HG03378 (cell line): ENCODE results near the gene PHACTR4.
"Not testable (repeated sequence)": the region's sequence is repeated elsewhere in the genome, so short reads cannot be mapped to it uniquely, and the experiment has no call there.

Experiments used
- ATAC-seq: cut with Tn5 transposase; IDR thresholded peaks from one replicate; pipeline ENCODE4 v1.9.1; 2021; ENCODE audit warnings: mild to moderate bottlenecking, moderate library complexity; ENCODE audit not compliant: unreplicated experiment

Gene PHACTR4

DNA sequence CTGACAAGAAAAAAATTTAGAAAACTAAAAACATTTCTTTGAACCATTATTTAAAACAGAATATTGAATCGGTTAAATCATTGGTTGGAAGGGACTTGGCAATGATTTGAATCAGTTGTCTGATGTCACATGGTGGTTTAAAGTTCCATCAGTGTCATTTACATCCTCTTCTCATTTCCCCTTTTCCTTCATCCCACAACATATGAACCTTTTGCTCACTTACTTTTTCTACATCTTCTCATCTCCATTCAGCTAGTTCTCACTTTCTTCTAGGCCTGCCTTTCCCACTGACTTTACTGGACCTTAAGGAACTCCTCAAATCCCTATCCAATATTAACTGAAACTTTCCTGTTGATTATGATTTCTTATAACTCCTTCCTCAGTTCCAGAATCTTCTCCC is 58.5 kb downstream of the PHACTR4 start:
- ATAC-seq: no peak

GRCh38 chr1:28428990-28429520 is 59.5 kb downstream of the PHACTR4 start:
- ATAC-seq: no peak

DNA sequence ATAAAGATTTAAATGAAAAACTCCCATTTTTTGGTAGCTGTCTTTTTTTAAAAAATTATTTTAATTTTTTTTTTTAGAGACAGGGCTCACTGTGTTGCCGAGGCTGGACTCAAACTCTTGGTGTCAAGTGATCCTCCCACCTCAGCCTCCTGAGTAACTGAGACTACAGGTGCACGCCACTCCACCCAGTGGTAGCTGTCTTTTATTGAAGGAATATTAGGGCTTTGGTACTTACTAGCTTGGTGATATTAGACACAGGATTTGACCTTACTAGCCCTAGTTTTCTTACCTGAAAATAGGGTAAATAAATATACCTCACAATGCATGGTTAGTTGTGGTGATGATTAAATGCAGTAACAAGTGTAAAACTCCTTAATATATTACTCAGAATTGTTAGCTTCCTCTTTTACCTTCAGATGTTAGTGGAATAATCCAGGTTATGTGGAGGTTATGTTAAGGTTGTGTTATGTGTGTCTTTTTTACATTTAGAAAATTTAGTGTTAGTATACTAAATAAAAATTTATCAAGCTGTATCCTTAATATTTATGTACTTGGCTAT is 66.8 kb downstream of the PHACTR4 start:
- no peak for ATAC-seq

- no peak for ATAC-seq
Measured at GRCh38 chr1:28437264-28437923, 67.9 kb downstream of the PHACTR4 start.

GRCh38 chr1:28437924-28438699 is 68.6 kb downstream of the PHACTR4 start:
- ATAC-seq: no peak

DNA sequence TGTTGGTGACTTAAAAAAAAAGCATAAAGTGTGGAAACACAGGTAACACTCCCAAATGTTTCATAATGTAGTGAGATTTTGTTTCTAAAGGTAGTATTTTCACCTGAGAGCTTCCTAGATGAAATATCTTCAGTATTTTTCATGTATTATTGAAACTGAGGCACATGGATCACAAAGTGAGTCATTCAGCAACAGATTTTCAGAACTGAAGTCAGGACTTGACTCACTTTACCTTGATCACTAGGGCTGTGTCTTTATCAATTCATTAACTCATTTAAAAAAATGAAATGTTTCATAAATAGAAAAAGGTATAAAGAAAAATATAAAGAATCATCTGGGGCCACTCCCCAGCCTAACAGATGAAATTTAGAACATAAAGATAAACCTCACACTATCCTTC is 69.8 kb downstream of the PHACTR4 start:
- no peak for ATAC-seq

DNA sequence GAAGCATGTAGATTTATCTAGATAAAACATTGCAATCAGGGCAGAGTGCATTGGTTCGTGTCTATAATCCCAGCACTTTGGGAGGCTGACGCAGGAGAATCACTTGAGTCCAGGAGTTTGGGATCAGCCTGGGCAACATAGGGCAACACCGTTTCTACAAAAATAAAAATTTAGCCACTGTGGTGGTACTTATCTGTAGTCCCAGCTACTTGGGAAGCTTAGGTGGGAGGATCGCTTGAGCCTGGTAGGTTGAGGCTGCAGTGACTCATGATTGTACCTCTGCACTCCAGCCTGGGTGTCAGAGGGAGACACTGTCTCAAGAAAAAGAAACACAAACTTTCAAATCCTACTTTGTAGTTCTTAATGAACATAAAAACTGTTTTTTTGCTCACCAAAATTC is 72.1 kb downstream of the PHACTR4 start:
- no peak for ATAC-seq

DNA sequence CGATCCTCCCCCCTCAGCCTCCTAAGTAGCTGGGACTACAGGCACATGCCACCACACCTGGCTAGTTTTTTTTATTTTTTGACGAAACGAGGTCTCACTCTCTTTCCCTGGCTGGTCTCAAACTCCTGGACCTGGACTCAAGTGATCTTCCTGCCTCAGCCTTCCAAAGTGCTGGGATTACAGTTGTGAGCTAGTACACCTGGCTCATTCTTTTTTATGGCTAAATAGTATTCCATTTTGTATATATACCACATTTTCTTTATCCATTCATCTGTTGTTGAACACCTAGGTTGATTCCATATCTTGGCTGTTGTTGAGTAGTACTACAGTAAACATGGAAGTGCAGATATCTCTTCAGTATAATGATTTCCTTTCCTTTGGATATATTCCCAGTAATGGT is 74.0 kb downstream of the PHACTR4 start:
- no peak for ATAC-seq

DNA sequence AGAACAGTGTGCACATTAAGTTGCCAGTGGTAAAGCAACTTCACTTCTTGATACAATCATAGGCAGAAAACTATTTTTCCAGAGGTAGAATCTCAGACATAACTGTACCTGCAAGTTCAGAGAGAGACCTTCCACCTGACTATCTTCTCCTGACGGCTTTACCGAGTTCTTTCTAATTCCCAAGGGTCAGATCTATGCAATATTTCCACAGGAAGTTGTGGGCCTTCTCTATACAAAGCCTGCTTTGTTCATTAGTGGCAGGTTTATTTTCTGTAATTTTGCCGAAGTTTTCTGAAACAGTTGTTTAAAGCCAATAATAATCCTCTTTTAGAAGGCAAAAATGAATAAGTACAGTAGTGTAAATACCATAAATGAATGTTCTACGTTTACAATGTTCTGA is 78.1 kb downstream of the PHACTR4 start:
- no peak for ATAC-seq

GRCh38 chr1:28448094-28448611 is 78.6 kb downstream of the PHACTR4 start:
- not testable (repeated sequence) for ATAC-seq

DNA sequence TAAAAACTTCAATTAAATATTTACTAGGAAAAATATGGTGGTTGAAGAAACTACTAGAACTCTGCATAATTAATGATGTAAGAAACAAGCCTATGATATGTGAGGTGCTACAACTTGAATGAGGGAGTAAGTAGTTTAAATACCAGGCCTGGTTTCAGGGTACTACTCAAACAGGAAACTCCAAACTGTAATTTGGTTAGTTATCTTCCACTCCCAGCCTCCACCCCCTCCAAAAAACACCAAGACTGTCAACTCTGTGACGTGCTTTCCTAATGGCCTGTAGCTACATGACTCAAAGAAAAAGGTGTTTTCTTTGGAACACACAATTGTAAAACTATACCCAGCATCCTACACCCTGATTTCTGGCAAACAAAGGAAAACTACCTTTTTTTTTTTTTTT is 80.4 kb downstream of the PHACTR4 start:
- no peak for ATAC-seq

GRCh38 chr1:28450561-28450960 is 81.0 kb downstream of the PHACTR4 start:
- no peak for ATAC-seq

GRCh38 chr1:28451011-28451410 is 81.5 kb downstream of the PHACTR4 start:
- ATAC-seq: no peak

- ATAC-seq: no peak
Measured at GRCh38 chr1:28456078-28456477, 86.5 kb downstream of the PHACTR4 start.

- ATAC-seq: no peak
Measured at GRCh38 chr1:28457678-28458077, 88.1 kb downstream of the PHACTR4 start.

DNA sequence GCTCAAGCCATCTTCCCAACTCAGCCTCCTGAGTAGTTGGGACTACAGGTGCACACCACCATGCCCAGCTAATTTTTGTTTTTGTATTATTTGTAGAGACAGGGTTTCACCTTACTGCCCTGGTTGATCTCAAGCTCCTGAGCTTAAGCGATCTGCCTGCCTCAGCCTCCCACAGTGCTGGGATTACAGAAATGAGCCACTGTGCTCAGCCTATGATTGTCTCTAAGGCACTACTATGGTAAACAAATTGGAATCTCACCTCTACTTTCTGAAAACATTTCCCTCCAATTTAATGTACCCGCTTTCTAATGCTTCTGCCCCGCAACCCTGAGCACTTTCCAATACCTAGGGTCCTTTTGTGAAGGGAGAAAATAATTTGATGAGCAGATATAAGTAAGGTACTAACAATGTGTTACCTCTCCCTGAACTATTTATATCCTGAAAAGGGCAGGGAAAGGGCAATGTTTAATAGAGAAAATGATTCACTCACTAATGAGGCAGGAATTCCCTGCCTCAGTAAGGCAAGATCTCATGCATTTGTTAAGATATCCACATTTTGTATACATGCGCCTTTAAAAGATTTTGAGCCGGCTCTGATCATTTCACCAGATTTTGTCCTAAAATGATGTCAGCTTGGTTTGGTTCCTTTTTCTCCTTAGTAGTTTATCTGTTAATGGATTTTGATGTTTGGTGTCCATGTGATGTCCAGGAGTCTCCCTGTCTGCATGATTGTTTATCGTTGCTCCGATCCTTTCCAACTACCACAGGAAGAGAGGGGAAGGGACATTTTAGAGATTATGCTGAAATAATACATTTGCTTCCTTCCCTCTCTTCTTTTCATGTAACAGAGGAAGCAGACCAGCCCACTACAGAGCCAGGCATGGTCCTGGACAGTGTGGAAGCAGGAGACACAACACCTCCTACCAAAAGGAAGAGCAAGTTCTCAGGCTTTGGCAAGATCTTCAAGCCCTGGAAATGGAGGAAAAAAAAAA is 89.0 kb downstream of the PHACTR4 start:
- ATAC-seq: no peak

DNA sequence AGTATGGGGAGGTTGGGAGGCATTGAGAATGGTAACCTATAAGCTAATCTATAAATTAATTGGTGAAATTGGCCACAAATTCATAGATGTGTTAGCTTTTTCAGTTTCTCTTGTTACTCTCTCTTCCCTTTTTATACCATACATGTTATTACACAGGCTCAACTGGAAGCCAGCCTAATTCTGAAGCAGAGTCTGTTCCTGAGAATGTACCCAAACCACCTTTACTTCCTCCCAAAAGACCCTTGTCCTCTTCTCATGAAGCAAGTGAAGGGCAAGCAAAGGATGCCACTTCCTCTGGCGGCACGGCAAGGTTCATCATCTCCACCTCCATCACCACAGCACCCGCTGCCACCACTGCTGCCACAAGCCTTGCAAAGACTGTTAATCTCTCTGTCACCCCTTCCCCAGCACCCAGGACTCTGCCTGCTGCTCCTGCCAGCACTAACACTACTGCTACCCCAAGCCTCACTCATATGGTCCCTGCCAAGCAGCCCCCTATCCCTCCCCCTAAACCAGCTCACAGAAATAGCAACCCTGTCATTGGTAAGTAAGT is 96.8 kb downstream of the PHACTR4 start:
- ATAC-seq: no peak

DNA sequence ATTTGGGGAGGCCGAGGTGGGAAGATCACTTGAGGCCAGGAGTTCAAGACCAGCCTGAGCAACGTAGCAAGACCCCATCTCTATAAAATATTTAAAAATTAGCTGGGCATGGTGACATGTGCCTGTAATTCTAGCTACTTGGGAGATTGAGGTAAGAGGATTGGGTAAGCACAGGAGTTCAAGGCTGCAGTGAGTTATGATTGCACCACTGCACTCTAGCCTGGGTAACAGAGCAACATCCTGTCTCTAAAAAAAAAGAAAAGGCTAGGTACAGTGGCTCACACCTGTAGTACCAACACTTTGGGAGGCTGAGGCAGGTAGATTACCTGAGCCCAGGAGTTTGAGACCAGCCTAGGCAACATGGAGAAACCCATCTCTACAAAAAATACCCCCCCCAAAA is 100.6 kb downstream of the PHACTR4 start:
- no peak for ATAC-seq

- not testable (repeated sequence) for ATAC-seq
Measured at GRCh38 chr1:28479497-28479896, 110.0 kb downstream of the PHACTR4 start.

DNA sequence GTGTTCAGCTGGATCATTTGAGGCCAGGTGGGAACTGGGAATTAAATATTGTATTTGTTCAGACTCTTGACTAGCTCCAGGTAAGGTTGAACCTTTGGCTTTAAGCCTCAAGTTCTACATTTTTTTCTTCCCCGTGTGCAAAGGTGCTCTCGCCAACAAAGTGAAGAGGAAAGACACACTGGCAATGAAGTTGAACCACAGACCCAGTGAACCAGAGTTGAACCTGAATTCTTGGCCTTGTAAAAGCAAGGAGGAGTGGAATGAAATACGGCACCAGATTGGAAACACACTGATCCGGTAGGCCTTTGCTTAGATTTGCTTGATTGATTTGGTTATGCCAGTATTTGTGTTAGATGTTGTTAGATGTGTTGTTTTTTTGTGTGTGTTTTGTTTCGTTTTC is 110.8 kb downstream of the PHACTR4 start:
- no peak for ATAC-seq
